GOT3 (cell line): ENCODE measurements around the gene FOXM1.

ENCODE experiments used
- DNase-seq: peaks from one replicate; lab custom pipeline; 2025; ENCODE audit warnings: mixed read lengths; lab: John Stamatoyannopoulos, UW

Gene FOXM1

GRCh38 chr12:2836574-2836973, 40.4 kb downstream of the FOXM1 start:
- no peak for DNase-seq

GRCh38 chr12:2835691-2836403, 41.1 kb downstream of the FOXM1 start:
- no peak for DNase-seq

- DNase-seq = no peak
Measured at GRCh38 chr12:2834581-2835491, 42.1 kb downstream of the FOXM1 start, which contains the start of gene NRIP2. NRIP2 (minus strand) TSS chr12:2835035; CDS start chr12:2834983, 52 bp downstream.

- no peak for DNase-seq
Measured at GRCh38 chr12:2833810-2834209, 43.2 kb downstream of the FOXM1 start.

DNA sequence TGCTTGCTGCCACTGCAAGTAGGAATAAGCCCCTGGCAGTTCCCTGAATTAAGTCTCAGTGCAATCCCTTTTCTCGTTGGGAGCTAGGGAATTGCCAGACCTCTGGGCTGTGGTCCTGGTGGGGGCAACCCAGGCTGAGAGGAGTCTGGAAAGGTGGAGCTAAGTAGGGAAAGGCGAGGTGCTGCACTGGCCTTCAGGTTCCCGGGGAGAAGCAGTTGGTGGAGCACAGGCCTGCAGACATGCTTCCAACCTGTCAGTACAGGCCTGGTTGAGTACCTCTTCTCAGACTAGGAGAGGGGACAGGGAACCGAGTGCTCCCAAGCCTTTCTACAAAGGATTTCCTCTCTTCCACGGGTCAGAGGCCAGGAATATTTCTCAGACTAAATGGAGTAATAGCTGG, 43.6 kb downstream of the FOXM1 start:
- DNase-seq = no peak

- no peak for DNase-seq
Measured at GRCh38 chr12:2832550-2833127, 44.3 kb downstream of the FOXM1 start.

DNA sequence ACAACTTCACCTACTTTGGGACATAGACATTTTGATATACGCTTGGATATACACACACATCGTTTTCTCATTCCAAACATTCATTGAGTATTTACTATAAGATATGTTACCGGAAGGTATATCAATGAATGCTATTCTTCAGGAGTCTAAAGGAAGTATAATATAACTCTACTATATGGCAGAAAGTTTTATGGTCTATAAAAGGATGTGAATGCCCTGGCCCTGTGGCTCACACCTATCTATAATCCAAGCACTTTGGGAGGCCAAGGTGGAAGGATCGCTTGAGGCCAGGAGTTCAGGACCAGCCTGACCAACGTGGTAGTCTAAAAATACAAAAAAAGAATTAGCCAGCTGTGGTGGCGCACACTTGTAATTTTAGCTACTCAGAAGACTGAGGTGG, 47.7 kb downstream of the FOXM1 start:
- DNase-seq = no peak

GRCh38 chr12:2826721-2827515, 50.1 kb downstream of the FOXM1 start:
- no peak for DNase-seq

DNA sequence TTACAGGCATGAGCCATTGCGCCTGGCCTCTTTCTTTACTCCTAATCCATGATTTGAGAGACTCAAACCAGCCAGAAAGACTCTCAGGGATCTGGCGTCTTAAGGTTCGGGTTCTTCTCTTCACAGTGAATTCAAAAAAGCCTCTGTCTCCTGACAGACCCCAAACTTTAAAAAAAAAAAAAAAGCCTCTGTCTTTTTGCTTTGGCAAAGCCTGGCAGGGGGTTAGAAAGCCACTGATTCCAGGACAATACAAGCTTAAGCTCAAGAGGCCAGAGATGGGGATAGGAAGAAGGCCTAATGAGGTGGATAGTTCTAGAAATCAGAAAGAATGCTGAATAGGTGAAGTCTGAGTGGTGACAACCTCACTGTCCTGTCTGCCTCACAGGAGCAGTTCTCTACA, 50.9 kb downstream of the FOXM1 start:
- DNase-seq = no peak

GRCh38 chr12:2825132-2825531, 51.8 kb downstream of the FOXM1 start:
- no peak for DNase-seq

- no peak for DNase-seq
Measured at GRCh38 chr12:2824541-2824940, 52.4 kb downstream of the FOXM1 start.

DNA sequence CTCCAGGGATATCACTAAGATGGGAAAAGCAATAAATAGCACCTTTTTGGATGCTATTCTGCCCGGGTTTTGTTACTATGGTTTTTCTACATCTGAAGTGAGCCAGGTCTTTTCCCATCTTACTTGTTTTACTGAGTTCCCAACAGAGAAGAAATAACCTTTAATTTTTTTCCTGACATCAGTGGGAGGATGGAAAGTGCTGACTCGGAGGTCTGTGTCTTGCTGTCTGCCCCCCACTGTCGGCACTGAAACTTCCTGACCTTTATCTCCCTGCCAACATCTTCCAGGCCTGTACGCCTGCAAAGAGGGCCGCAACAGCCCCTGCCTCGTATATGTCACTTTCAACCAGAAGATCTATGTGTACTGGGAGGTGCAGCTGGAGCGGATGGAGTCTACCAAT, 53.5 kb downstream of the FOXM1 start:
- no peak for DNase-seq

GRCh38 chr12:2820432-2820831, 56.5 kb downstream of the FOXM1 start:
- no peak for DNase-seq

DNA sequence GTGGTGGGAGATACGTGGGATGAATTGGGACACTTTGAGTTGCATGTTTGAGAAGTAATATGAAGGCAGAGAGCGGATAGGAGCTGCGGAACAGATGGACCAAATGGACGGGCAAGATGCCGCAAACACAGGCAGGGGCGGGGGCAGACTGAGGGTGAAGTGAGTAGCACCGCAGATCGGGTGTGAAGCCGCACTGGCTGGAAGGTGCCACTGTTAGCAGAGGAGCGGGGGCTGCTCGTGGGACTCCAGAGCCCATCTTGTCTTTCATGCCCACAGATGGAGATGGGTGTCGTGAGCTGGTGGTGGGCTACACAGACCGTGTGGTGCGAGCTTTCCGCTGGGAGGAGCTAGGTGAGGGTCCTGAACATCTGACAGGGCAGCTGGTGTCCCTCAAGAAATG, 57.2 kb downstream of the FOXM1 start:
- no peak for DNase-seq

- no peak for DNase-seq
Measured at GRCh38 chr12:2813214-2814185, 63.5 kb downstream of the FOXM1 start.

GRCh38 chr12:2812290-2813213, 64.4 kb downstream of the FOXM1 start, which contains the start of gene ITFG2:
ITFG2 (plus strand) TSS chr12:2812668; CDS start chr12:2812761, 93 bp downstream.
- peak; percentile 91 for DNase-seq

DNA sequence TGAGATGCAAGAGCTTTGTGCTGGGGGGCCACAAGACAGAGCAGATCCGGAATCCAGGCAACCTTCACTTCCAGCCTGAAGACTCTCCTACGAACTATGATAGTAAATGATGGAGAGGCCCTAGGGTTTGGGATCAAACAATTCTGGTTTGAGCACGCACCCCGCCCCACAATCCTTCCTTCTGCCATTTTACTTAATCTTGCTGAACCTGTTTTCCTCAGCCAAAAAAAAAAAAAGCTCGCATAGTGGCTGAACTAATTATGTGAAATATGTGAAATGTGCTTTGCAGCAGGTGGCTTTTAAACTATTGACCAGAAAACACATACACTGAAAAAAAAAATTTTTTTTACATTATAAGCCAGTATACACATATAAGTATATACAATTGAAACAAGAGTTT, 65.2 kb downstream of the FOXM1 start:
- DNase-seq = no peak
